HEK293 (cell line): ENCODE measurements around the gene CELF4.

Experiments
- CTCF ChIP-seq: fragments of 450-650 bp; formaldehyde crosslinking; IDR thresholded peaks from 2 replicates; pipeline ENCODE4 v1.5.1; 2016; ENCODE audit warnings: missing biosample characterization, missing genetic modification characterization
- SALL2 ChIP-seq: fragments of 450-650 bp; formaldehyde crosslinking; IDR thresholded peaks from 2 replicates; pipeline ENCODE4 v1.5.0; 2017; ENCODE audit warnings: missing biosample characterization, mild to moderate bottlenecking, missing genetic modification characterization, borderline replicate concordance
- ZNF24 ChIP-seq: fragments of 450-650 bp; formaldehyde crosslinking; IDR thresholded peaks from 2 replicates; pipeline ENCODE4 v1.5.1; 2016; ENCODE audit warnings: missing biosample characterization, missing genetic modification characterization

GRCh38 chr18:37207343-37207742, 358.3 kb downstream of the CELF4 start:
- TF ChIP-seq CTCF (tag by site-specific recombination) (no peak), ZNF24 (tag by site-specific recombination) (no peak), SALL2 (tag by site-specific recombination) (no peak)
